GM19455 (cell line): ENCODE data around the gene RHOG.
A peak's percentile ranks its signal among the peaks of the same experiment; 100 is the strongest.

ENCODE experiments used
- ATAC-seq: cut with Tn5 transposase; IDR thresholded peaks from one replicate; pipeline ENCODE4 v1.9.1; 2021; ENCODE audit not compliant: unreplicated experiment

Gene RHOG

DNA sequence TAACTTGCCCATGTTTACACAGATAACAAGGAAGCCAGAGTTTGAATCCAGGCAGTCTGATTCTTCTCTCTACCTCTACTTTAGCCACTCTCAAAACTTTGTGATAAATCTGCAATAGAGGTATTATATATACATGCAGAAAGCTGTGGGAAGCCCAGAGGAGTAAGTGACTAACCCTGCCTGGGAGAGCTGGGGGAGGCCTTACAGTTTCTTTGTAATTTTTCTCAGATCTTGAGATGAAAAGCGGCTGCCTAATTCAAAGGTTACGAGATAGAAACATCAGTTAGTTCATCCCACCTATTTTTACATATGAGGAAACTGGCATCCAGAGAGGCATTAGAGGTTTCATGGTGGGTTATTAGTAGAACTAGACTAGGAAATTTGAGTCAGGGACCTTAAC lies 19.6 kb upstream of the RHOG start:
- no peak for ATAC-seq

DNA sequence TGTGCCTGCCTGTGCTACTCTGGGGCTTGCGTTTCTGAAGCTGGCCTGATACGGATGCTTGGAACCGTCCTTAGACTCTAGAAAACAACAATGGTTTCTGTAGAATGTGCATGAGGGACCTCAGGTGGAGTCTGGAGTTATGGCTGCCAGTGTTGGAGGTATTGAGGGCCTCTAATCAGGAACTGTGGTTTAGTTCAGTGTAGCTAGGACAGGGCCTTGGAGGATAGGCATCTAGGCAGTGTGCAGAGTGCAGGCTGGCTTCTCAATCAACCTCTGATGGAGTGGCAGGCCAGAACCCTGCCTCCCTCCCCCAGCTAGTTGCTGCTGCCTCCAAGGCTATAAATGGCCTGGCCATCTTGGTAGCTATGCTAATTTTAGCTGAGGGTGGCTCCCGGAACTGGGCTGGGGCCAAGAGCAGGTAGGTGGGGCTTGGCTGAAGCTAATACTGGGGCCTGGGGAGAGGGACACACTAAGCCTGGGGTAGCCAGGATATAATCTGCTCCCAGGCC lies 18.7 kb upstream of the RHOG start:
- ATAC-seq, result peak; percentile 40

DNA sequence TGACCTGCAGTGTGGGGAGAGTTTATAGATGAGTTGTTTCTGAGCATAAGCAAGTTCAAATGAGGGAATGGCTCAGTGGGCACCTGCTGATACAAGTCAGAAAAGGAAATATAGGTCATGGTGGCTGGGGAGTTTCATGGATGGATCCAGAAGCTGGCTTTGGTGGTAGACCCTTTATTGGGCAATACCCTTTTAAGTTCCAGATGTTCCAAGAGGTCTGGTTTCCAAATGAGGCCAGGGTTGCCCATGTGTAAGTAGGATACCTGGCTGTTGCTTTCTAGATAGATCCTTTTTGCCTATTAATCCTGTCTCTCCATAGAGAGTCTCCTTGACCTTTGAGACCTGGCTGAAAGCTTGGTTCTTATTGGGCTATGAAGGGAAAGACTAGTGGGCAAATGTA lies 16.9 kb upstream of the RHOG start:
- no peak for ATAC-seq

DNA sequence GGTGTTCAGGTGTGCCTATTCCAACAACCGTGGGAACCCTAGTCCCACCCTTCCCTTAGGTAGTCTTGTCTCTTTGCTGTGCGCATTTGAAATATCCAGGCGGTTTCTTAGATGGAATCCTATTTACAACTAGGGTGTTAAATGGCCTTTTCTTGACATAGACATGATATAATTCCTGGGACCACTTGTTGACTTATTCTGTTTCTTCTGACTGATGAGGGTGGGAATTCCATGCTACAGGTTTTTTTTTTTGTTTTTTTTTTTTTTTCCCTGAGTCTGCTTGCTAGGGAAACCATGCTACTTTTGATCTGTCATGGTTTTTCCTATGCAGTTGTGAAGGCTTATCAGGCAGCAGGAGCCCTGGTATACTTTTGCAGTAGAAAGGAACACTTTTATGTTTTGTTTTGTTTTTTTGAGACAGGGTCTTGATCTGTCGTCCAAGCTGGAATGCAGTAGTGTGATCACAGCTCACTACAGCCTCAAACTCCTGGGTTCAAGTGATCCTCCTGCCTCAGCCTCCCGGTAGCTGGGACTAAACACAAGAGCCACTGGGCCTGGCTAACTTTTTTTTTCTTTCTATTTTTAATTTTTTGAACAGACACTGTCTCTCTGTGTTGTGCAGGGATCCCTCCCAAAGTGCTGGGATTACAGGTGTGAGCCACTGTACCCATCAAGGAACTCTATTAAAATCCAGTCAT lies 16.2 kb upstream of the RHOG start:
- no peak for ATAC-seq

DNA sequence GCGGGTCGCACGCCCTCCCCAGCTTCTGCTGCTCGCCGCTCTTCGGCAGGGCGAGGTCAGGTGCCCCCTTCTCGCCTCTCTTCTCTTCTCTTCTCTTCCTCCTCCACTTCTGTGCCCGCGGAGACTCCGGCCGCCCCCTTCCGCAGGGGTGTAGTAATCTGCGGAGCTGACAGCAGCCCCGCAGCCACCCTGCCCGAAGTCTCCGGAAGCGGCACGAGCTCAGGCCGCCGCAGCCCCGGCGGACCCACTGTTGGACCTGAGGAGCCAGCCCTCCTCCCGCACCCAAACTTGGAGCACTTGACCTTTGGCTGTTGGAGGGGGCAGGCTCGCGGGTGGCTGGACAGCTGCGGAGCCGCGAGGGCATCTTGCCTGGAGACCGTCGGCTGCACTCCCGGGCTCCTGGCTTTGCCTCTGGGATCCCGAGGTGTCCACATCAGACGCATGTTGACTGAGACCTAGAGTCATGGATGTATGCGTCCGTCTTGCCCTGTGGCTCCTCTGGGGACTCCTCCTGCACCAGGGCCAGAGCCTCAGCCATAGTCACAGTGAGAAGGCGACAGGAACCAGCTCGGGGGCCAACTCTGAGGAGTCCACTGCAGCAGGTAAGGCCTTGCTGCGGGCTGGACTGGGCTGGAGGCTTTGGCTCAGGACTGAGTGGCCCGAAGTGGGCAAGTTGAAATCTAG lies 15.2 kb upstream of the RHOG start:
- peak; percentile 23 for ATAC-seq

DNA sequence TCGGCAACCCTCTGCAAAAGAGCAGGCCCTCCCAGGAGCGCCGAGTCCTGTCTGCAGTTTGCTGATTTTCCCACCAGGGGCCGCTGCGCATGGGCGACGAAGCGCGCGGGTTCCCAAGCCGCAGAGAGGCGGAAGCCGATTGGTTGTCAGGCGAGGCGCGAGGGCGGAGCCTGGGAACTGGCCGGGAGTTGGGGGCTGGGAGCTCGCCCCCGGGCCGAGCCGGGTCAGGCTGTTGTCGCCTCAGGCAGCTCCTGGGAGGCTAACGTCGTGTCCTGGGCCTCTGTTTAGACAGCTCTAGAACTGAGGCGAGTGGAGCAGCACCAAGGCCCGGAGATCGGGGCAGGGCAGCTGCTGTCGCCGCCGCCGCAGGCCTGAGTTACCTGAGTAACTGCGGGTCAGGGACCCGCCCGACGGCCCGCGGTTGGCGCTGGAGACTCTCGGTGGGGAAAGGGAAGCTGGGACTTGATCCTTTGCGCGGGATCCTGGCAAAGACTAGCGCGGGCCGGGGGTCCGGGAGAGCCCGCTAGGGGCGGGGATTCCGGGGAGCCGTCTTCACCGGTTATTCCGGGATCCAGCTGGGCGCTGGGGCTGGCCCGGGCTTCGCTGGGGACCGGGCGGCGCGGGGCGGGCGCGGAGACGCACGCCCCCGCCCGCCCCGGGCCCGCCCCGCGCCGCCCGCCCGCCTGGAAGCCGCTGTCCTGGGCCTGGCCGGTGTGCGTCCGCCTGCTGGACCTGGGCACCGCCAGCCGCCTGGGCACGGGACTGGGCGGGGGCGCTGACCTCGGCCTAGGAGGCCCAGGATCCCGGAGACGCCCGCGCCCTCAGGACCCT lies 14.4 kb upstream of the RHOG start, which contains the start of gene STIM1:
TSS of gene STIM1 (plus strand) at position 688 of the 831 bp plus-strand sequence. CDS start 607 bp downstream, outside the sequence.
- ATAC-seq, result peak; percentile 64

DNA sequence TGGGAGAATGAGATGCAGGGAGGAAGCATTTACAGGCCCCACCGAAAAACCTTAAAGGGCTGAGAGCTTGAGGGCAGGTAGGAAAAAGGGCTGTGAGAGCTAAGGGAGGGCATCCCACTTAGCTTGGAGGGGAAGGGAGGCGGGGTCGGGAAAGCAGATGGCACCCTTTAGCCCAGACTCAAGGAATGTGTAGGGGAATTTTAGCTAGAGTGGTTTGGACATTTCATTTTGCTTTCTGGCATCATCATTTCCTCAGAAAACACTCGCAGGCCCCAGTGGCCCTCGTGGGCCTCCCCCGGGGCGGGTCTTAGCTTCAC lies 13.9 kb upstream of the RHOG start:
- peak; percentile 3 for ATAC-seq

DNA sequence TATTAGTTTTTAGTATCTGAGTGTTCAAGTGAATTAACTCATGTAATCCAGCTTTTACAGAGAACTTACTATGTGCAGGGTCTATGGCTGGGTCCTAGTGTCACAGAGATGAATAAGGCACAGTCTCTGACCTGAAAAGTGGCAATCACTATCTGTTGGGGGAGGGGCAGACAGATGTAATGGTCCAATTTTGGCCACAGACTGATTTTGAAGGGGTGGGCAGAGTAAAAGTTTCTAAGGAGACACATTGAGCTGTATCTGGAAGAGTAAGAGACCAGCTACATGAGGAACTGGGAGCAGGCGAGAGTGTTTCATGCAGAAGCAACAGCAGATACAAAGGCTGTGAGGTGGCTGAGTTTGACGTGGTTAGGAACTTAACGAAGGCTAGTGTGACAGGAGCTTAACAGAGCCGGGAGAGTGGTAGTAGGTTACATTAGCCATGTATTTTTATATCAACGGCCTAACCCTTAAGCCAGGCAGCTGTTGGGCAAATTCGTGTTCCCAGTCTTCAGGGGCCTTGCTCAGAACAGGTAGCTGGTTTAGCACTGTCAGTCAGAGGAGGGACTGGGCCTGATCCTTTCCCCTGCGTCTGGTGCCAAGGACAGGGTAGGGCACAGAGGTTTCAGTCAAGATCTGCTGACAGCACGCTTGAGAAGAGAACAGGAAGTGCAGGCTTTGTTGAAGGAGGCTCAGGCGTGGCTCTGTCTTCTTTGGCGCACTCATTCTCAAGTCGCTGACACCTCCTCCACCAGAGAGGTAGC lies 13.3 kb upstream of the RHOG start:
- peak; percentile 24 for ATAC-seq

DNA sequence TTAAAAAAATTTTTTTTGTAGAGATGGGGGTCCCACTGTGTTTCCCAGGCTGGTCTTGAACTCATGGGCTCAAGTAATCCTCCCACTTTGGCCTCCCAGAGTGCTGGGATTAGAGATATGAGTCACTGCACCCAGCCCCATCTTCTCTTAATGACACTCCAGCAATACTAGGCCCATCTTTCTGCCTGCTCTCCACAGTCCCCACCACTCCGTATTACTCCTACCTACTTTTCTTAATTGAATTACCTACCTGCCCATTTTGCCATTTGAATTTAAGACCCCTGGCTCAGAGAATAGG lies 12.7 kb upstream of the RHOG start:
- no peak for ATAC-seq

DNA sequence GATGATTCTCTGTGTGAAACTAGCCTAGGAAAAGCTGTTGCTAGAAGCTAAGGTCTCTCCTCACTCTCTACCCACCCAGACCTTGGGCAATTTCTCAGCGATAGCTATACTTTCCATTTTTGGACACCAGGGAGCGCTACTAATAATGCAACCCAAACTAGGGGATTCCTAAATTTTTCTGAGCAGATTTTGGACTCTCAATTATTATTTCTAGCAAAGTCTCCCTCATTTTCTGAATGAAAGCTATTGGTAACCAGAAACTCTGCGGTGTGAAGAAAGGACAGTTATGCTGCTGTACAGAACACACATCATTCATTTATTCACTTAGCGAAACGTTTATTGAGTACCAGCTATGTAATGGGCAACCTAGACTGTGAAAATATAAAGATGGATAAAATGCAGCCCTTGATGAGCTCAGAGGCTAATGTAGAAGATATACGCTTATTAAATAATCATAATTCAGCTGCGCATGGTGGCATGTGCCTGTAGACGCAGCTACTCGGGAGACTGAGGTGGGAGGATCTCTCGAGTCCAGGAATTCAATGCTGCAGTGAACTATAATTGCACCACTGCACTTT lies 8.6 kb upstream of the RHOG start:
- ATAC-seq, result no peak

DNA sequence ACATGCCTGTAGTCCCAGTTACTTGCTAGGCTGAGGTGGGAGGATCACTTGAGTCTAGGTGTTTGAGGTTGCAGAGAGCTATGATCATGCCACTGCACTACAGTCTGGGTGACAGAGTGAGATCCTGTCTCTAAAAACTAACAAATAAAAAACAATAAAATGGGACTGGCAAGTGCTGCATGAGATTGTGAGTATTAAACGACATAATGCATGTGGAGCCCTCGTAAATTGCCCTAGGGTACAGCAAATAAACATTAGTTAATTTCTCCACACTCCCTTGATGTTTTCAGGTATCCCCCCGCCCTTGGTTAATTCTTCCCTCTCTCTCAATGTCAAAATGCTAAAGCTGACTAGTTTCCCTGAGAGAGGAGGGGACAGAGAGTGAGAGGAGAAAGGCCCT lies 4.9 kb upstream of the RHOG start:
- no peak for ATAC-seq

DNA sequence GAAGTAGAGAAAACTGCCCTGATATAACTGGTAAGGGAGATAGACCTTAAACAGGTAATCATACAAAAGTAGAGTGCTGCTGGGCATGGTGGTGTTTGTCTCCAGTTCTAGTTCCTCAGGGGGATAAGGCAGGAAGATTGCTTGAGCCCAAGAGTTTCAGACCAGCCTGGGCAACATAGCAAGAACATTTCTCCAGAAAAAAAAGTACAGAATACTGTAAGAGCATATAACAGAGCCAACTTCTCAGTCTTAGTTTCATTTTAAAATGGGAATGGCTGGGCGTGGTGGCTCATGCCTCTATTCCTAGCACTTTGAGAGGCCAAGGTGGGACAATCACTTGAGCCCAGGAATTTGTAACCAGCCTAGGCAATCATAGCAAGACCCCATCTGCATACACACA lies 4.5 kb upstream of the RHOG start:
- no peak for ATAC-seq

DNA sequence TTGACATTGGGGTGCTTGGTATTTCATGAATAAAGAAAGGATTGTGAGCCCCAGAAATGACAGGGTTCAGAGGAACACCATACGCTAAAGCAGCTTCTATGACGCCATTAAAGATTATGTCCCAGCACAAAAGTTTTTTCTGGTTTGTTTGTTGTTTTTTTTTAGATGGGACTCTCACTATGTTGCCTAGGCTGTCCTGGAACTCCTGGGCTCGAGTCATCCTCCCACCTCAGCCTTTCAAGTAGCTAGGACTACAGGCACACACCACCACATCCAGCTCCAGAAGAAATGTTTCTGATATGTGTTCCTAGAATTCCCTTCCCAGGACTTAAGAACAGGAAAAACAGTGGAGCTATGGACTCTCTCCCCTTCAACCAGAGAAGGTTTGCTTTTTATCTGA lies 2.6 kb upstream of the RHOG start:
- ATAC-seq, result no peak

DNA sequence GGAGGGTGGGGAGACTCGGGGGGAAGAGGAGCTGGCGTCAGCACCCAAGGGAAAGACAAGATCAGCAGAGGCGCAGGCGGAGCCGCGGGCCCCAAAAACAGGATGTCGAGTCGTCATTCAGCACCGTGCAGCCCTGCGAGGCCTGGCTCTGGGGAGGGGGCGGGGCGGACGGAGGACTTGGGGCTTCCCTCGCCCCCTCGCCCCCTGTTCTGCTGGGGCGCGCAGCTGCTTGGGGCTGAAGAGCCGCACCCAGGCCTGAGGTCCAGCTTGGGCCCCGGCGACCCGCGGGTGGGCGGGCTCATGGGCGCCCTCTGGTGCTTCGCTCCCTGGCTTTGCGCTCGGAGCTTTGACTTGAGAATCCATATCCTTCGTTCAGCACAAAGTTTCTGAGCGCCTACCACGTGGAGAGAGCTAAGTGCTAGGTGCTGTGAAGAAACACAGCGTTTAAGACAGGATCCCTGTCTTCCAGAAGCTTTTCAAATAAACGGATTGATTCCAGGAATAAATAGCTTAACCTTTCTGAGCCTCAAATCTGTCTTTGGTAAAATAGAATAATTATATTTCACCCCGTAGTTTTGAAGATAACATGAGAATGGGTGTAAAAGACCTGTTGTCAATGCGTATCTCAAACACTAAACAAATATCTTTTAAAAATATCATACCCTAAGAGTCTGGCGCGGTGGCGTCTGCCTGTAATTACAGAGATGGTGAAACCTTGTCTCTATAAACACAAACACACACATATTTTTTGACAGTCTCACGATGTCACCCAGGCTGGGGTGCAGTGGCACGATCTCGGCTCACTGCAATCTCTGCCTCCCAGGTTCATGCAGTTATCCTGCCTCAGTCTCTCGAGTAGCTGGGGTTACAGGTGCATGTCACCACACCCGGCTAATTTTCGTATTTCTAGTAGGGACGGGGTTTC lies 929 bp upstream of the RHOG start:
- ATAC-seq, result peak; percentile 56

DNA sequence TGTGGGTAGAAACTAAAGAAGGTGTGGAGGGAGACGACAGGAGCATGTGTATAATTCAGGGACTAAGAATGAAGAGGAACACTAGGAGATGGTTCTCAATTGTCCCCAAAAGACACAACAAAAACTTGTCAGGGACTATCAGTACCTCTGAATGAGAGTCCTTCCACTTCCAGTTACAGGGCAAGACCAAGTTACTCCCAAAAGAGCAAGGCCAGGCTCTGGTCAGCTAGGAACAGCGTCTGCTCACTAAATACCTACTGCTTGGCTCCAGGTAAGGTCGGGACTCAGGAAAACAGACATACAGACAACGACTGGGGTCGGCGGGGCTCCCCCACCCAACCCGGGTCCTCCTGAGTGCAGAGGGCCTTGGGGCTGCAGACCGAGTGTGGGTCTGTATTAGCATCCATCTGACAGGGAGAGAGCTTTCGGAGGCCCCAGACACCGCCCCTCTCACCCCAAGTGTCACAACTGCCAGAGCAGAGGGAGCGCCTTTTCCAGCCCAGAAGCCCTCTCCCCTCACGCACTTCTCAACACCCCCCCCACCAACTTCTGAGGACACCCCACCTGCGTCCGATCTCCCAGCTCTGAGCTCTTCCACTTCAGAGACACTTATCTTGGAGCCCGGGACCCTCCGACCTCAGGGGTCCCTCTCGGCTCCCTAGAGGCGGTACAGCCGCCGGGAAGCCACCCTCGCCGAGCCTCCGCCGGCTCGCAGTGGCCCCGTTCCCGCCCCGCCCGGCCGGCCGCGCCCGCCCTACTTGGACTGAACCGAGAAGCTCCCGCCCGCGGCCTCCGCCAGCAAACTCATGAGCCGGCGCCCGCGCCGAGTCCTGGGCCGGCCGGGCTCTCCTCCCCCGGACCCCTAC lies 522 bp downstream of the RHOG start:
- ATAC-seq, result no peak

DNA sequence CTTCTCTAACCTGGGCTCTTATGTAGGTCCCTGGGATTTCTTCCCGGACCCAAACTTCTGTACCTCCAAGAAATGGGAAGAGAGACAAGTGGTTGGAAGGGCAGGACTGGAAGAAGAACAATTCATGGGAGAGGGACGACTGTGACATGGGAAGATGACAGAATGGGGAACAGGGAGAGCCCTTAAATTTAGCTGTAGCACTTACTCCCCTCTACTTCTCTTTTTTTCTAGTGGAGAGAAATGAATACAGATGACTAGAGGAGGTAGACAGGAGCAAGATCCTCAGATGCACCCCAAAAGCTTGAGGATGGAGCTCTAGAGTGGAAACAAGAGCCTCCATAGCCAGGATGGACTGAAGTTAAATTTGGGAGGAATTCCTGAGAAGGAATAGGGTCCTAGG lies 2.3 kb downstream of the RHOG start:
- ATAC-seq, result no peak

DNA sequence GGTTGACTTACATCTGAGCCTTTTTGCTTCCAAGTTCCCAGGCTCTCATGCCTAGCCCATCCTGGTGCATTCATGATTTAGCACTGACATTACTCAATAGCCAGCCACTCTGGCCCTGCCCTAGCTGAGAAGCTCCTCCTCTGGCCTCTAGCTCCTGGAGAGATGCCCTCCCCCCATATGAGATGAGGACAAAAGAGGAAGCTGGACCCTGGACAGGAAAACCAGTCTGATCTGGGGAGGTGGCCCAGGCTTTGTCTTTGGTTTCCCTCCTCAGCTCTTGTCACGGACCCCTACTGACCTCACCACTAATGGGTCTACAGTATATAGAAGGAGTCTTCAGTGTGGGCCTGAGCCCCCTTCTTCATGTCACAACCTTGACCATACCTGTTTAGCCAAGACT lies 3.0 kb downstream of the RHOG start:
- ATAC-seq, result no peak

DNA sequence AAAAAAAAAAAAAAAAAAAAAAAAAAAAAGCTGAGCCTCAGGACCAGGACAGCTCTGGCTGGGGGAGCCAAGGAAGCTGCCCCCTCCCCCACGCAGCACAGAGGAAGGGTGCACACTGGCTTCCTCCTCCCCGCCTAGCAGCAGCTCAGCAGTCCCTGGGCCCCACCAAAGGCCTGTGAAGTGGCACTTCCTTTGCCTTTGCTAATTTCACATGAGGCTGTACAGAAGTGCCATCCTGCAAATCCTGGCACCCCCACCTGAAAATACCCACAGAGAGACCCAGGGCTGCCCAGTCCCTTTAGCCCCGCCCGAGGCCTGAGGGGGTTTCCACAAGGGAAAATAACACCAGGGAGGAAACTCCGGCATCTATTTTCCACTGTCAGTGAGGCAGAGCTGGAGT lies 3.9 kb downstream of the RHOG start:
- ATAC-seq, result no peak

DNA sequence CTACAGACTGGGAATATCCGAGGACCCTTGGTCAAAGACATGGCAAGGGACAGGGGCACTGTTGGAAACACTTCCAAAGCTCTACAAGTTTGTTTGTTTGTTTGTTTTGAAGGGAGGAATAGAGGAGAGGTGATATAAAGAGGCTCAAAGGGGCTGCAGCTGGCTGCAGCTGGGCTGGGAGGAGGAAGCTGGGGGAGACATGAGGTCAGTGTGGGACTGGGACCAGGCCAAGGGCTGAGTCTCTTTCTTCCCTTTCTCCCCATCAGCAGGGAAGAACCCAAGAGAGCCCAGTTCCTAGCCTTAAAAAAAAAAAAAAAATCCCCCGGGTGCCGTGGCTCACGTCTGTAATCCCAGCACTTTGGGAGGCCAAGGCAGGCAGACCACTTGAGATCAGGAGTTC lies 5.0 kb downstream of the RHOG start:
- ATAC-seq, result no peak
